Endodermal cell (in vitro differentiated cells): ENCODE measurements around the gene CD300E. TPM values are rescaled to one million over a fixed set of nuclear protein-coding genes. Genes with fewer than 3 reads are reported as not detected.

Source experiments
- DNase-seq: peaks from one replicate; pipeline ENCODE4 v3.0.0-alpha.2; 2017
- H3K27ac ChIP-seq: 2 replicates; pipeline ENCODE4 v1.5.1; 2013; ENCODE audit warnings: mild to moderate bottlenecking, low read depth, low read length, moderate library complexity
- H3K27me3 ChIP-seq: 2 replicates; pipeline ENCODE4 v1.6.1; 2013; ENCODE audit warnings: mild to moderate bottlenecking, low read length, moderate library complexity; ENCODE audit not compliant: insufficient read depth, control insufficient read depth, poor library complexity, severe bottlenecking
- H3K36me3 ChIP-seq: 2 replicates; pipeline ENCODE4 v1.7.0; 2013; ENCODE audit warnings: mild to moderate bottlenecking, low read length, moderate library complexity; ENCODE audit not compliant: control insufficient read depth, insufficient read depth
- H3K4me1 ChIP-seq: one replicate; pipeline ENCODE4 v1.7.0; 2013; ENCODE audit warnings: low read length; ENCODE audit not compliant: control insufficient read depth, insufficient read depth
- H3K4me3 ChIP-seq: 2 replicates; pipeline ENCODE4 v1.5.1; 2013; ENCODE audit warnings: mild to moderate bottlenecking, low read length, moderate library complexity
- H3K9ac ChIP-seq: 2 replicates; pipeline ENCODE4 v1.6.1; 2013; ENCODE audit warnings: mild to moderate bottlenecking, low read length, moderate library complexity; ENCODE audit not compliant: poor library complexity, severe bottlenecking; ENCODE audit errors: extremely low read depth
- H3K9me3 ChIP-seq: 2 replicates; pipeline ENCODE4 v1.6.1; 2013; ENCODE audit warnings: mild to moderate bottlenecking, low read length, moderate library complexity; ENCODE audit not compliant: control insufficient read depth
- H3K27ac Mint-ChIP-seq: 2 replicates; pipeline ENCODE4 v1.8.0; 2020; ENCODE audit warnings: mixed read lengths
- H3K27me3 Mint-ChIP-seq: 2 replicates; pipeline ENCODE4 v1.8.0; 2021; ENCODE audit warnings: mild to moderate bottlenecking, mixed read lengths; ENCODE audit not compliant: insufficient read depth
- H3K36me3 Mint-ChIP-seq: 2 replicates; pipeline ENCODE4 v1.8.0; 2020; ENCODE audit warnings: low read depth, mixed read lengths
- H3K4me1 Mint-ChIP-seq: 2 replicates; pipeline ENCODE4 v1.8.0; 2020; ENCODE audit warnings: mixed read lengths
- H3K4me3 Mint-ChIP-seq: 2 replicates; pipeline ENCODE4 v1.8.0; 2020; ENCODE audit warnings: mild to moderate bottlenecking, moderate library complexity, mixed read lengths
- H3K9me3 Mint-ChIP-seq: 2 replicates; pipeline ENCODE4 v1.8.0; 2020; ENCODE audit warnings: mild to moderate bottlenecking, mixed read lengths
- CTCF ChIP-seq: fragments of 200-600 bp; sonication (generic); conservative IDR thresholded peaks from 2 replicates; pipeline ENCODE4 v1.5.0; 2021; ENCODE audit warnings: antibody characterized with exemption, mild to moderate bottlenecking
- WGBS, 2 experiments: methylation state at CpG; one replicate each; pipeline versions ENCODE4 v1.1.5 to v1.1.7; 2013; ENCODE audit warnings: missing lambda C conversion rate in 2 of 2, mixed read lengths in 1 of 2; ENCODE audit not compliant: insufficient coverage in 1 of 2, insufficient read length in 1 of 2; 5-methylcytosine and 5-hydroxymethylcytosine counted together
- total RNA-seq, 2 donors: library from RNA; stranded (reverse); fragmentation: NEBNext Ultra II Directional in 1 of 2; extraction: Animal tissue kit (Norgen Biotek cat#: 25700) in 1 of 2; gene quantifications; 2 replicates in 1 of 2; 3 replicates in 1 of 2; pipeline ENCODE4 v1.2.1, GENCODE V29; 2021

Gene CD300E
- total RNA-seq, 2 donors from 2014 or later: 0.75 to 1.5 TPM

GRCh38 chr17:74616696-74617095, 6.8 kb downstream of the CD300E start:
- Histone ChIP-seq H3K9ac (no peak overlapping the region), H3K36me3 (no peaks in the 10 kb centered on the region), H3K4me1 (no peaks in the 10 kb centered on the region), H3K27ac (no peak overlapping the region), H3K9me3 (no peaks in the 10 kb centered on the region), H3K27me3 (no peaks in the 10 kb centered on the region), H3K4me3 (no peak overlapping the region)
- no peak overlapping the region for H3K4me3 Mint-ChIP-seq
- H3K4me1 Mint-ChIP-seq: no peaks in the 10 kb centered on the region
- WGBS, 2 experiments: 88 to 91% methylated on average over 5 to 7 of the region's 7 CpGs
- DNase-seq: no peak
- H3K9me3 Mint-ChIP-seq: no peaks in the 10 kb centered on the region
- no peak overlapping the region for H3K27ac Mint-ChIP-seq
- TF ChIP-seq CTCF: no peak
- H3K27me3 Mint-ChIP-seq: peaks cover 40% of the 10 kb centered on the region
- H3K36me3 Mint-ChIP-seq: no peaks in the 10 kb centered on the region

DNA sequence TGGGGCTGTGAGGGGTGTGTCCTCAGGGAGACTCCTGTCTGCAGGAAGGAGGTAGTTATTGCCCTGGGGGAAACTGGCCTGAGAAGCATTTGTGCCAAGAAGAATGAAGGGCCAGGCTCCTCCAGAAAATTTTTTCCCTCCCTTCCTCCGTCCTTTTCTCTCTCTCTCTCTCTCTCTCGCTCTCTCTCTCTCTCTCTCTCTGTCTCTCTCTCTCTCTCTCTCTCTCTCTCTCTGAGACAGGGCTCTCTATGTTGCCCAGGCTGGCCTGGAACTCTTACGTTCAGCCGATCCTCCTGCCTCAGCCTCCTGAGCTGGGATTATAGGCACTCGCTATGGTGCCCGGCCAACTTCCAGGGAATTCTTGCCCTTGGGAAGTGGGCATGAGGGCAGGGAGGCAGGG, 11.5 kb downstream of the CD300E start:
- Histone ChIP-seq H3K4me3 (no peak overlapping the region), H3K4me1 (no peaks in the 10 kb centered on the region), H3K36me3 (no peaks in the 10 kb centered on the region), H3K27me3 (peaks cover 8% of the 10 kb centered on the region), H3K27ac (no peak overlapping the region), H3K9me3 (no peaks in the 10 kb centered on the region), H3K9ac (no peak overlapping the region)
- DNase-seq: no peak
- Mint-ChIP-seq H3K27ac (no peak overlapping the region), H3K4me1 (no peaks in the 10 kb centered on the region), H3K9me3 (no peaks in the 10 kb centered on the region), H3K36me3 (no peaks in the 10 kb centered on the region), H3K27me3 (peaks cover 28% of the 10 kb centered on the region), H3K4me3 (no peak overlapping the region)
- TF ChIP-seq CTCF: no peak
- WGBS, 2 experiments: 53 to 88% methylated on average over 2 to 6 of the region's 6 CpGs

DNA sequence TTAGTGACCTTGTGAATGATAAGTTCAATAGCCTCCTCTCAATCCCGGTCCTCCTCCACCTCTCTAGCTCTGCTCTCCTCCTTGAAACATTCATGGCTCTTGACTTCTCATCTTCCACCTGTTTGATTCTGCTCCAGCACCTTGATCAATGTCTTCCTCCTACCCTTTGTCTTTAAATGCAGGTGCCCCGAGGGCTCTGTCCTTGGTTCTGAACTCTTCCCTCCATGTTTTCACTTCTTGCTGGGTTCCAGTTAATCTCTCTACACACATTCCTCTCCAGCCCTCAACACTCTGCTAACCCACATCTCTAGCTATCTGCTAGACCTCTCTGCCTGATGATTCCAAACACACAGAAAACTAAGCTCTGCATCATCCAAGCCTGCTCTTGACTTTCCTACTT, 13.4 kb downstream of the CD300E start:
- no peak overlapping the region for H3K27ac ChIP-seq
- 39 to 60% methylated on average over 2 of the region's 2 CpGs for WGBS, 2 experiments
- no peak overlapping the region for H3K27ac Mint-ChIP-seq
- no peaks in the 10 kb centered on the region for H3K4me1 ChIP-seq
- peaks cover 8% of the 10 kb centered on the region for H3K27me3 ChIP-seq
- no peaks in the 10 kb centered on the region for H3K9me3 ChIP-seq
- H3K36me3 ChIP-seq: no peaks in the 10 kb centered on the region
- no peaks in the 10 kb centered on the region for H3K36me3 Mint-ChIP-seq
- H3K4me3 ChIP-seq: no peak overlapping the region
- H3K9me3 Mint-ChIP-seq: no peaks in the 10 kb centered on the region
- no peak overlapping the region for H3K9ac ChIP-seq
- DNase-seq: peak; percentile 91
- no peaks in the 10 kb centered on the region for H3K4me1 Mint-ChIP-seq
- H3K27me3 Mint-ChIP-seq: peaks cover 14% of the 10 kb centered on the region
- H3K4me3 Mint-ChIP-seq: no peak overlapping the region
- no peak for TF ChIP-seq CTCF
